ENCODE data around the gene RGPD8. TPM values are rescaled to one million over a fixed set of nuclear protein-coding genes. Genes with fewer than 3 reads are reported as not detected.

RGPD8 gene
- total and polyA plus RNA-seq, 2 of the 13 experiments (the other 11 are each of a cell fraction or from before 2014, with no cell fraction given): 2.3 to 12.8 TPM

- TF ChIP-seq ZSCAN9 (CRISPR knock-in tag; IDR thresholded peaks at IDR 0.05; ENCODE audit: borderline replicate concordance) (0 out of 2 replicates have a peak, but pooled peaks have one; percentile 14), ZNF101 (CRISPR knock-in tag; IDR thresholded peaks at IDR 0.05; ENCODE audit: borderline replicate concordance, low read depth) (no peak), HNRNPH1 (optimal IDR thresholded peaks at IDR 0.05; ENCODE audit: low read depth, low read length) (no peak), GTF3A (CRISPR knock-in tag; conservative IDR thresholded peaks at IDR 0.05) (no peak), HMGXB3 (CRISPR knock-in tag; IDR thresholded peaks at IDR 0.05; ENCODE audit: borderline replicate concordance) (no peak), SNAI1 (CRISPR knock-in tag; IDR thresholded peaks at IDR 0.05; ENCODE audit: borderline replicate concordance) (no peak), SETDB1 (CRISPR knock-in tag; IDR thresholded peaks at IDR 0.05; ENCODE audit: borderline replicate concordance) (no peak), ZSCAN31 (CRISPR knock-in tag; IDR thresholded peaks at IDR 0.05; ENCODE audit: low read depth) (peak; percentile 72; the same call in 1 of the 2 replicates), MAX (IDR thresholded peaks at IDR 0.05) (peak; percentile 66), SRF (IDR thresholded peaks at IDR 0.05; ENCODE audit: low read depth, low read length) (no peak), HDAC2 (CRISPR knock-in tag; IDR thresholded peaks at IDR 0.05) (no peak), PPARG (CRISPR knock-in tag; conservative IDR thresholded peaks at IDR 0.05) (no peak), TBX2 (CRISPR knock-in tag; IDR thresholded peaks at IDR 0.05; ENCODE audit: borderline replicate concordance) (no peak; the same call in none of the 2 replicates), REL (CRISPR knock-in tag; conservative IDR thresholded peaks at IDR 0.05) (no peak), TP53 (CRISPR knock-in tag; conservative IDR thresholded peaks at IDR 0.05) (0 out of 2 replicates have a peak, but pooled peaks have one; percentile 69), ERF (CRISPR knock-in tag; IDR thresholded peaks at IDR 0.05) (0 out of 2 replicates have a peak, but pooled peaks have one; percentile 3)
- TF ChIP-seq, protein P1, sequence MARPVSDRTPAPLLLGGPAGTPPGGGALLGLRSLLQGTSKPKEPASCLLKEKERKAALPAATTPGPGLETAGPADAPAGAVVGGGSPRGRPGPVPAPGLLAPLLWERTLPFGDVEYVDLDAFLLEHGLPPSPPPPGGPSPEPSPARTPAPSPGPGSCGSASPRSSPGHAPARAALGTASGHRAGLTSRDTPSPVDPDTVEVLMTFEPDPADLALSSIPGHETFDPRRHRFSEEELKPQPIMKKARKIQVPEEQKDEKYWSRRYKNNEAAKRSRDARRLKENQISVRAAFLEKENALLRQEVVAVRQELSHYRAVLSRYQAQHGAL (CRISPR knock-in tag; IDR thresholded peaks at IDR 0.05; ENCODE audit: not compliant biosample characterization): no peak
Measured at GRCh38 chr2:112481528-112482233, 48.2 kb upstream of the RGPD8 start, which contains the start of gene TTL (continued).

All from HepG2 (cell line).